Measurements from ENCODE around the gene ATP8B4.

The ATP8B4 gene

DNA sequence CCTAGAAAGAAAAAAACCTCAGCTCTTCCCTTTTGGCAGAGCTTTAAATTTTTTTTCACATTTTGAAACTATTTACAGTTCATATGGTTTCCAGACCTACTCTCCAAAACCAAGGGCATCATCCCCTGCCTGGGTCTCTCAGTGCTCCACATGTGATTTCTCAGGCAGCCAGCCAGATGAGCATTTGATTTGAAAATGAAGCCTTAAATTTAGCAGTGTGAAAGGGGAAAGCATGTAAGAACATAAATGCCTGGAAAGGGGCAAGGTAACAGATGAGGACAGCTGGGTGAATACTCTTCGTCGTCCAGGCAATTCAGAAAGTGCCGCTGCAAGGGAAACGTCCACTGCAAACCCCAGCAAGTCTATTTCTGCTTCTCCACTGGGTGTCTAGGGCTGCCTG lies 94.8 kb downstream of the ATP8B4 start:
- no peak for TF ChIP-seq FOXP2 (optimal IDR thresholded peaks at IDR 0.05; ENCODE audit: control extremely low read depth, extremely low read length, insufficient read depth)
- TF ChIP-seq EZH2 (IDR thresholded peaks at IDR 0.05), result no peak
- no peak for TF ChIP-seq POLR2AphosphoS5 (IDR thresholded peaks at IDR 0.05; ENCODE audit: borderline replicate concordance, low read depth, low read length)

GRCh38 chr15:50018491-50018890 lies 100.5 kb downstream of the ATP8B4 start:
- Histone ChIP-seq H3K27ac (no peak overlapping the region), H3K36me3 (ENCODE audit: insufficient read depth, low read length) (no peaks in the 10 kb centered on the region), H3K9ac (ENCODE audit: insufficient read length) (no peak overlapping the region), H3K4me3 (no peak overlapping the region), H3K9me3 (ENCODE audit: low read depth, low read length) (no peaks in the 10 kb centered on the region)
- DNase-seq (ENCODE audit: low read depth, low spot score), result no peak
- TF ChIP-seq FOXP2 (optimal IDR thresholded peaks at IDR 0.05; ENCODE audit: control extremely low read depth, extremely low read length, insufficient read depth), result no peak
- no peak for TF ChIP-seq POLR2AphosphoS5 (IDR thresholded peaks at IDR 0.05; ENCODE audit: borderline replicate concordance, low read depth, low read length)
- no peak for TF ChIP-seq EZH2 (IDR thresholded peaks at IDR 0.05)

More for the DNA sequence above, 94.8 kb downstream of the ATP8B4 start:
- Histone ChIP-seq H3K9me3 (ENCODE audit: low read depth, low read length) (no peaks in the 10 kb centered on the region), H3K36me3 (ENCODE audit: insufficient read depth, low read length) (no peaks in the 10 kb centered on the region), H3K9ac (ENCODE audit: insufficient read length) (no peak overlapping the region), H3K27ac (no peak overlapping the region), H3K4me3 (no peak overlapping the region)
- no peak for DNase-seq (ENCODE audit: low read depth, low spot score)

- H3K27ac ChIP-seq, result no peak overlapping the region
- DNase-seq (ENCODE audit: low read depth, low spot score), result no peak
- TF ChIP-seq POLR2AphosphoS5 (IDR thresholded peaks at IDR 0.05; ENCODE audit: borderline replicate concordance, low read depth, low read length) (no peak), EZH2 (IDR thresholded peaks at IDR 0.05) (no peak), FOXP2 (optimal IDR thresholded peaks at IDR 0.05; ENCODE audit: control extremely low read depth, extremely low read length, insufficient read depth) (no peak)
- no peak overlapping the region for H3K9ac ChIP-seq (ENCODE audit: insufficient read length)
- H3K4me3 ChIP-seq, result no peak overlapping the region
- H3K9me3 ChIP-seq (ENCODE audit: low read depth, low read length), result no peaks in the 10 kb centered on the region
- no peaks in the 10 kb centered on the region for H3K36me3 ChIP-seq (ENCODE audit: insufficient read depth, low read length)
Measured at GRCh38 chr15:50017522-50017921, 101.5 kb downstream of the ATP8B4 start.

DNA sequence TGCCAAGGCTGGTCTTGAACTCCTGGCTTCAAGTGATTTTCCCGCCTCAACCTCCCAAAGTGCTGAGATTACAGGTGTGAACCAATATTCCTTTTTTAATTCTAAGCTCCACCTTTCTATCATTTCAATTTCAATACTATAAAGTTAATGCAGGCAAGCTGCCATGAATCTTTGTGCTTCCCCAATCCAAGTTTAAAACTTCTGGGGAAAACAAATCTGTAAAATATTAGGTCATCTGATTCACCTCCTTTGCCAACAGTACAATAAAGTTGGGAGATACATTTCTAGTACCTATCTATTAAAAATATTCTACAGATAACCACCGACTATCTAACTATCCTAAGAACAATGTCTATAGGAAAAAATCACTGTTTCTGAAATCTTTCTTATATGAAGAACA lies 102.1 kb downstream of the ATP8B4 start:
- Histone ChIP-seq H3K4me3 (no peak overlapping the region), H3K36me3 (ENCODE audit: insufficient read depth, low read length) (no peaks in the 10 kb centered on the region), H3K9me3 (ENCODE audit: low read depth, low read length) (no peaks in the 10 kb centered on the region), H3K27ac (no peak overlapping the region), H3K9ac (ENCODE audit: insufficient read length) (no peak overlapping the region)
- DNase-seq (ENCODE audit: low read depth, low spot score), result no peak
- TF ChIP-seq POLR2AphosphoS5 (IDR thresholded peaks at IDR 0.05; ENCODE audit: borderline replicate concordance, low read depth, low read length) (no peak), EZH2 (IDR thresholded peaks at IDR 0.05) (no peak), FOXP2 (optimal IDR thresholded peaks at IDR 0.05; ENCODE audit: control extremely low read depth, extremely low read length, insufficient read depth) (no peak)

- H3K27ac ChIP-seq, result no peak overlapping the region
- DNase-seq (ENCODE audit: low read depth, low spot score), result no peak
- H3K4me3 ChIP-seq, result no peak overlapping the region
- H3K9ac ChIP-seq (ENCODE audit: insufficient read length), result no peak overlapping the region
- no peaks in the 10 kb centered on the region for H3K36me3 ChIP-seq (ENCODE audit: insufficient read depth, low read length)
- no peaks in the 10 kb centered on the region for H3K9me3 ChIP-seq (ENCODE audit: low read depth, low read length)
- TF ChIP-seq EZH2 (IDR thresholded peaks at IDR 0.05) (no peak), FOXP2 (optimal IDR thresholded peaks at IDR 0.05; ENCODE audit: control extremely low read depth, extremely low read length, insufficient read depth) (no peak), POLR2AphosphoS5 (IDR thresholded peaks at IDR 0.05; ENCODE audit: borderline replicate concordance, low read depth, low read length) (no peak)
Measured at GRCh38 chr15:50012790-50013189, 106.2 kb downstream of the ATP8B4 start.

DNA sequence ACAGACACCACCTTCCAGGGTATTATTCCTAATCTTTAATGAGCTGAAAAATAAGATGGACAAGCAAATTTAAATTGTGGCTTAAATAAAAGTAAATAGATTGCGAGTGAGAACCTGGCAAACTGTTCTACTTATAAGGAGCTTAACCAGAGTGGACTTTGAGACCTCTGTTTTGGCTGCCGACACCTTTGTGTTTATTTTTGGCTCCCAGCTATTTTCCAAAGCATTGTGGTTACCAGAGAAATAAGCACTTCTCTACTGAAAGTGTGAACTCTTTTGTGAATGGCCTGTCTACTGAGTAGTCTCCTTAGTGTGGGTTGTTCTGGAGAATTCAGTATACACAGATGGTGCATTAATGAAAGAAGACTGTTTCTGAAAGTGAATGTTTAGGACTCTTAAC lies 109.4 kb downstream of the ATP8B4 start:
- Histone ChIP-seq H3K9me3 (ENCODE audit: low read depth, low read length) (no peaks in the 10 kb centered on the region), H3K9ac (ENCODE audit: insufficient read length) (no peak overlapping the region), H3K27ac (no peak overlapping the region), H3K36me3 (ENCODE audit: insufficient read depth, low read length) (no peaks in the 10 kb centered on the region), H3K4me3 (no peak overlapping the region)
- no peak for DNase-seq (ENCODE audit: low read depth, low spot score)
- TF ChIP-seq POLR2AphosphoS5 (IDR thresholded peaks at IDR 0.05; ENCODE audit: borderline replicate concordance, low read depth, low read length) (no peak), EZH2 (IDR thresholded peaks at IDR 0.05) (no peak), FOXP2 (optimal IDR thresholded peaks at IDR 0.05; ENCODE audit: control extremely low read depth, extremely low read length, insufficient read depth) (no peak)

- no peak overlapping the region for H3K9ac ChIP-seq (ENCODE audit: insufficient read length)
- H3K4me3 ChIP-seq, result no peak overlapping the region
- H3K27ac ChIP-seq, result no peak overlapping the region
- TF ChIP-seq EZH2 (IDR thresholded peaks at IDR 0.05), result no peak
- peak; percentile 83 for TF ChIP-seq FOXP2 (optimal IDR thresholded peaks at IDR 0.05; ENCODE audit: control extremely low read depth, extremely low read length, insufficient read depth)
- no peak for TF ChIP-seq POLR2AphosphoS5 (IDR thresholded peaks at IDR 0.05; ENCODE audit: borderline replicate concordance, low read depth, low read length)
- H3K9me3 ChIP-seq (ENCODE audit: low read depth, low read length), result no peaks in the 10 kb centered on the region
- H3K36me3 ChIP-seq (ENCODE audit: insufficient read depth, low read length), result no peaks in the 10 kb centered on the region
- DNase-seq (ENCODE audit: low read depth, low spot score), result no peak
Measured at GRCh38 chr15:50003786-50004334, 115.2 kb downstream of the ATP8B4 start.

DNA sequence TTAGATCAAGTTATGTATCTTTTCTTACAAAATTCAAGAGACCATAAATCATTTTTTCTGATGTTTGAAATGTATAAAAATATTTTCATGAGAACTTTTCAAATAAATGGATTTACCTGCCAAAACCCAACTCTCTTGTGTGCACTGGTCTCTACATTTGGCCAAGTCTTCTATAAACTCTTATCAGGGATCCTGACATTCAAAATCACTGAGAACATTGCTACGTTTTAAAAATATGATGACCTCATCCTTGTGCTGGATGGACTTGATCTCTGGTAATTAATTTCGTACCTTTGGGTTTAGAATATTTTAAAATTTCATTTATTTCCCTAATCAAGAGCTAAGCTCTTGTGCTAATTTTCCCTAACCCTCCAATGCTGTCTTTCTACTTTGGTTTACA lies 127.4 kb downstream of the ATP8B4 start:
- TF ChIP-seq EZH2 (IDR thresholded peaks at IDR 0.05) (no peak), POLR2AphosphoS5 (IDR thresholded peaks at IDR 0.05; ENCODE audit: borderline replicate concordance, low read depth, low read length) (no peak), FOXP2 (optimal IDR thresholded peaks at IDR 0.05; ENCODE audit: control extremely low read depth, extremely low read length, insufficient read depth) (no peak)

More for the DNA sequence above, 127.4 kb downstream of the ATP8B4 start:
- H3K4me3 ChIP-seq, result no peak overlapping the region
- H3K36me3 ChIP-seq (ENCODE audit: insufficient read depth, low read length), result no peaks in the 10 kb centered on the region
- H3K9me3 ChIP-seq (ENCODE audit: low read depth, low read length), result no peaks in the 10 kb centered on the region
- H3K9ac ChIP-seq (ENCODE audit: insufficient read length), result no peak overlapping the region
- no peak overlapping the region for H3K27ac ChIP-seq
- no peak for DNase-seq (ENCODE audit: low read depth, low spot score)
